ENCODE data around the gene TM9SF1. TPM values are rescaled to one million over a fixed set of nuclear protein-coding genes. Genes with fewer than 3 reads are reported as not detected.

The TM9SF1 gene
- total RNA-seq, 2 donors from 2014 or later = 23.5 to 42.7 TPM

DNA sequence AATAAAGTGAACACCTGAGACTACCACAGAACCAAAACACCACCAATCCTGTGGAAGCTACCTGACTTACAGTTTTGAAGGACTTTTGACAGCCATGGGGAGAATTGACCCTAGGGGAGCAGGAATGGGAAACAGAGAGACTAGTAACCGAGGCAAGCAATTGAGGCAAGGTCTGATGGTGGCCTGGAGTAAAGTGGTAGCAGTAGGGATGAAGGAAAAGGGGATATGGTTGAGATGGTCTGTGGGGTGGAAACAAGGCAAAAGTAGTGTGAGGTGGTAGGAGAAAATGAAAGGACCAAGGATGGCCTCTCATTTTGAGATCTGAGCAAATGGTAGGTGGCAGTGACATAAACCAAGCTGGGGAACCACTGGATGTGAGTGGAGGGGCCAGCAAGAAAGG, 38.4 kb downstream of the TM9SF1 start:
- no peak for DNase-seq (ENCODE audit: low spot score)
- Histone ChIP-seq H3K27me3 (no peaks in the 10 kb centered on the region), H3K4me3 (no peak overlapping the region), H3K27ac (no peak overlapping the region), H3K36me3 (peaks cover 70% of the 10 kb centered on the region), H3K9me3 (no peaks in the 10 kb centered on the region), H3K4me1 (peaks cover 0 to 8% of the 10 kb centered on the region in 2 donors)
- TF ChIP-seq, protein P1, sequence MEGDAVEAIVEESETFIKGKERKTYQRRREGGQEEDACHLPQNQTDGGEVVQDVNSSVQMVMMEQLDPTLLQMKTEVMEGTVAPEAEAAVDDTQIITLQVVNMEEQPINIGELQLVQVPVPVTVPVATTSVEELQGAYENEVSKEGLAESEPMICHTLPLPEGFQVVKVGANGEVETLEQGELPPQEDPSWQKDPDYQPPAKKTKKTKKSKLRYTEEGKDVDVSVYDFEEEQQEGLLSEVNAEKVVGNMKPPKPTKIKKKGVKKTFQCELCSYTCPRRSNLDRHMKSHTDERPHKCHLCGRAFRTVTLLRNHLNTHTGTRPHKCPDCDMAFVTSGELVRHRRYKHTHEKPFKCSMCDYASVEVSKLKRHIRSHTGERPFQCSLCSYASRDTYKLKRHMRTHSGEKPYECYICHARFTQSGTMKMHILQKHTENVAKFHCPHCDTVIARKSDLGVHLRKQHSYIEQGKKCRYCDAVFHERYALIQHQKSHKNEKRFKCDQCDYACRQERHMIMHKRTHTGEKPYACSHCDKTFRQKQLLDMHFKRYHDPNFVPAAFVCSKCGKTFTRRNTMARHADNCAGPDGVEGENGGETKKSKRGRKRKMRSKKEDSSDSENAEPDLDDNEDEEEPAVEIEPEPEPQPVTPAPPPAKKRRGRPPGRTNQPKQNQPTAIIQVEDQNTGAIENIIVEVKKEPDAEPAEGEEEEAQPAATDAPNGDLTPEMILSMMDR (IDR thresholded peaks at IDR 0.05) = no peak

DNA sequence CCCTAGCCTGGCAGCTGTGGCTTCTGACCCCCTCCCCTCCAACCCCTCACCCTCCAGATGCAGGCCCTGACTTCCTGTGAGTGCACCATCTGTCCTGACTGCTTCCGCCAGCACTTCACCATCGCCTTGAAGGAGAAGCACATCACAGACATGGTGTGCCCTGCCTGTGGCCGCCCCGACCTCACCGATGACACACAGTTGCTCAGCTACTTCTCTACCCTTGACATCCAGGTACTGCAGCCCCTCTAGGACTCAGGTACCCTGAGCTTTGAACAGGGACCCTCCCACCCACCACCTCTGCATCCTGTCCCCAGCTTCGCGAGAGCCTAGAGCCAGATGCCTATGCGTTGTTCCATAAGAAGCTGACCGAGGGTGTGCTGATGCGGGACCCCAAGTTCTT, 40.1 kb downstream of the TM9SF1 start:
- Histone ChIP-seq H3K9me3 (no peaks in the 10 kb centered on the region), H3K27me3 (no peaks in the 10 kb centered on the region), H3K36me3 (peaks cover 82% of the 10 kb centered on the region), H3K27ac (no peak overlapping the region), H3K4me1 (no peaks in the 10 kb centered on the region), H3K4me3 (no peak overlapping the region)
- TF ChIP-seq, protein P1 (IDR thresholded peaks at IDR 0.05) = no peak
- no peak for DNase-seq (ENCODE audit: low spot score)

DNA sequence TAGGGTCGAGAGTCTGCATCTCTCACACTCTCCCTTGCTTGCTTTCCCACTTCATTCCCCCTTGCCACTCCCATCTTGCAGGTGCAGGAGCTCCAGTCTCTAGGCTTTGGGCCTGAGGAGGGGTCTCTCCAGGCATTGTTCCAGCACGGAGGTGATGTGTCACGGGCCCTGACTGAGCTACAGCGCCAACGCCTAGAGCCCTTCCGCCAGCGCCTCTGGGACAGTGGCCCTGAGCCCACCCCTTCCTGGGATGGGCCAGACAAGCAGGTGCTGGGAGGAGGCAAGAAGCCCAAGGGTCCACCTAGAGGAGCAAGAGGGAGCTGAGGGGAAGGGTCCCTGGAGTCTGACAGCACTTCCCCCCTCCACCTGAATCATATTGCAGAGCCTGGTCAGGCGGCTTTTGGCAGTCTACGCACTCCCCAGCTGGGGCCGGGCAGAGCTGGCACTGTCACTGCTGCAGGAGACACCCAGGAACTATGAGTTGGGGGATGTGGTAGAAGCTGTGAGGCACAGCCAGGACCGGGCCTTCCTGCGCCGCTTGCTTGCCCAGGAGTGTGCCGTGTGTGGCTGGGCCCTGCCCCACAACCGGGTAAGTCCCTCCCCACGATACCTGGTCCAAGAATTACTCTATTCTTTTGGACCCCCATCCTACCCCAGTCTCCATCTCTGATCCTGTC, 43.7 kb downstream of the TM9SF1 start:
- no peak overlapping the region for H3K27ac ChIP-seq

DNA sequence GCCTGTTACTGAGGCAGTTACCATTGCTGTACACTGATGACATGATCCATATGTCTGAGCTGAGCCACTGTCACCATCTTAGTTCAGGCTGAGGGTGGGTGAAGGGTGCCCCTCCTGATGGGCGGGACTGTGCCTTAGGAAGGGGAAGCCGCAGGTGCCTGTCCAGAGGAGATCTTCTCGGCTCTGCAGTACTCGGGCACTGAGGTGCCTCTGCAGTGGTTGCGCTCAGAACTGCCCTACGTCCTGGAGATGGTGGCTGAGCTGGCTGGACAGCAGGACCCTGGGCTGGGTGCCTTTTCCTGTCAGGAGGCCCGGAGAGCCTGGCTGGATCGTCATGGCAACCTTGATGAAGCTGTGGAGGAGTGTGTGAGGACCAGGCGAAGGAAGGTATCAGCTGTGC, 44.2 kb downstream of the TM9SF1 start:
- peaks cover 64% of the 10 kb centered on the region for H3K36me3 ChIP-seq
- no peak overlapping the region for H3K4me3 ChIP-seq
- H3K27ac ChIP-seq = no peak overlapping the region
- no peaks in the 10 kb centered on the region for H3K9me3 ChIP-seq
- no peak for DNase-seq (ENCODE audit: low spot score)
- peaks cover 0 to 22% of the 10 kb centered on the region in 2 donors for H3K4me1 ChIP-seq
- TF ChIP-seq, protein P1 (IDR thresholded peaks at IDR 0.05) = no peak
- no peaks in the 10 kb centered on the region for H3K27me3 ChIP-seq

More for the DNA sequence above, 43.7 kb downstream of the TM9SF1 start:
- Histone ChIP-seq H3K4me1 (peaks cover 0 to 18% of the 10 kb centered on the region in 2 donors), H3K4me3 (no peak overlapping the region), H3K9me3 (no peaks in the 10 kb centered on the region), H3K36me3 (peaks cover 69% of the 10 kb centered on the region), H3K27me3 (no peaks in the 10 kb centered on the region)
- DNase-seq (ENCODE audit: low spot score) = no peak
- TF ChIP-seq, protein P1 (IDR thresholded peaks at IDR 0.05) = no peak

DNA sequence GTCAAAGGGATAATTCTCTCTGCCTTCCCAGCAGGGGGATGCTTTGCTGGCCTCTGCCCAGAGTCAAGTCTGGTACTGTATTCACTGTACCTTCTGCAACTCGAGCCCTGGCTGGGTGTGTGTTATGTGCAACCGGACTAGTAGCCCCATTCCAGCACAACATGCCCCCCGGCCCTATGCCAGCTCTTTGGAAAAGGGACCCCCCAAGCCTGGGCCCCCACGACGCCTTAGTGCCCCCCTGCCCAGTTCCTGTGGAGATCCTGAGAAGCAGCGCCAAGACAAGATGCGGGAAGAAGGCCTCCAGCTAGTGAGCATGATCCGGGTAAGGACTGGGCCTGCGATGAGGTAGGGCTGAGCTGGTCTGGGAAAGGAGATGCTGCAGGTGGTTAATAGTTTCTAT, 44.7 kb downstream of the TM9SF1 start:
- no peaks in the 10 kb centered on the region for H3K9me3 ChIP-seq
- peaks cover 59% of the 10 kb centered on the region for H3K36me3 ChIP-seq
- peaks cover 0 to 26% of the 10 kb centered on the region in 2 donors for H3K4me1 ChIP-seq
- no peaks in the 10 kb centered on the region for H3K27me3 ChIP-seq
- no peak for DNase-seq (ENCODE audit: low spot score)
- TF ChIP-seq, protein P1 (IDR thresholded peaks at IDR 0.05) = no peak
- no peak overlapping the region for H3K4me3 ChIP-seq
- no peak overlapping the region for H3K27ac ChIP-seq

DNA sequence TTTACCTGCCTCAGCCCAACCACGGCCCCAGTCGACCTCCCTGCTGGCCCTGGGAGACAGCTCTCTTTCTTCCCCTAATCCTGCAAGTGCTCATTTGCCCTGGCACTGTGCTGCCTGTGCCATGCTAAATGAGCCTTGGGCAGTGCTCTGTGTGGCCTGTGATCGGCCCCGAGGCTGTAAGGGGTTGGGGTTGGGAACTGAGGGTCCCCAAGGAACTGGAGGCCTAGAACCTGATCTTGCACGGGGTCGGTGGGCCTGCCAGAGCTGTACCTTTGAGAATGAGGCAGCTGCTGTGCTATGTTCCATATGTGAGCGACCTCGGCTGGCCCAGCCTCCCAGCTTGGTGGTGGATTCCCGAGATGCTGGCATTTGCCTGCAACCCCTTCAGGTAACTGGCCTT, 45.2 kb downstream of the TM9SF1 start:
- no peak for DNase-seq (ENCODE audit: low spot score)
- Histone ChIP-seq H3K4me1 (peaks cover 0 to 30% of the 10 kb centered on the region in 2 donors), H3K27ac (no peak overlapping the region), H3K4me3 (no peak overlapping the region), H3K9me3 (no peaks in the 10 kb centered on the region), H3K36me3 (peaks cover 54% of the 10 kb centered on the region), H3K27me3 (no peaks in the 10 kb centered on the region)
- TF ChIP-seq, protein P1 (IDR thresholded peaks at IDR 0.05) = no peak

Measured in right atrium auricular region (tissue), 2 donors.